ENCODE measurements around the gene TBX18.

TBX18 gene

GRCh38 chr6:84772428-84773132 lies 8.2 kb upstream of the TBX18 start:
- DNase-seq, result no peak

GRCh38 chr6:84771756-84772356 lies 7.5 kb upstream of the TBX18 start:
- no peak for DNase-seq

GRCh38 chr6:84771125-84771755 lies 6.8 kb upstream of the TBX18 start:
- DNase-seq, result no peak

- DNase-seq, result no peak
These were observed 6.1 kb upstream of the TBX18 start for GRCh38 chr6:84770521-84770920.

GRCh38 chr6:84769306-84769705 lies 4.9 kb upstream of the TBX18 start:
- no peak for DNase-seq

GRCh38 chr6:84768442-84769174 lies 4.2 kb upstream of the TBX18 start:
- DNase-seq, result no peak

- DNase-seq, result no peak
These were observed 3.3 kb upstream of the TBX18 start for GRCh38 chr6:84767526-84768201.

- no peak for DNase-seq
These were observed 2.6 kb upstream of the TBX18 start for GRCh38 chr6:84766799-84767525.

- DNase-seq, result no peak
These were observed 1.9 kb upstream of the TBX18 start for GRCh38 chr6:84766118-84766798.

- DNase-seq, result no peak
These were observed 489 bp downstream of the TBX18 start for GRCh38 chr6:84763886-84764331.

- DNase-seq, result no peak
These were observed 1.2 kb downstream of the TBX18 start for GRCh38 chr6:84763003-84763885.

GRCh38 chr6:84762220-84763002 lies 2.0 kb downstream of the TBX18 start:
- no peak for DNase-seq

- DNase-seq, result no peak
These were observed 5.9 kb downstream of the TBX18 start for GRCh38 chr6:84758486-84758885.

- no peak for DNase-seq
These were observed 7.5 kb downstream of the TBX18 start for GRCh38 chr6:84756877-84757276.

- DNase-seq, result no peak
These were observed 7.9 kb downstream of the TBX18 start for GRCh38 chr6:84756466-84756865.

- no peak for DNase-seq
These were observed 11.2 kb downstream of the TBX18 start for GRCh38 chr6:84753173-84753572.

GRCh38 chr6:84752118-84752850 lies 12.1 kb downstream of the TBX18 start:
- no peak for DNase-seq

- DNase-seq, result no peak
These were observed 15.2 kb downstream of the TBX18 start for GRCh38 chr6:84749181-84749580.

- no peak for DNase-seq
These were observed 16.0 kb downstream of the TBX18 start for GRCh38 chr6:84748376-84748775.

All from NCI-H2171 treated with DMSO at 0.1 percent for 48 hours (cell line).